Keratinocyte (primary cell): ENCODE measurements around the gene CELSR3. TPM values are rescaled to one million over a fixed set of nuclear protein-coding genes. Genes with fewer than 3 reads are reported as not detected.

Experiments
- DNase-seq: peaks from one replicate; pipeline ENCODE4 v3.0.0-alpha.2; 2011; ENCODE audit warnings: low read depth, missing footprints, low spot score
- FAIRE-seq: peaks from 2 replicates; lab custom pipeline; 2011; peaks lifted over from hg19 to GRCh38; lab: Jason Lieb, UNC
- H2AFZ ChIP-seq: 2 replicates; pipeline ENCODE4 v1.6.0; 2012; ENCODE audit warnings: low read length, control low read depth, inconsistent platforms; ENCODE audit not compliant: control insufficient read depth
- H3K27ac ChIP-seq: 2 replicates; pipeline ENCODE4 v1.5.1; 2011; ENCODE audit warnings: low read length; ENCODE audit not compliant: control insufficient read depth, insufficient read depth
- H3K27me3 ChIP-seq: 3 replicates; pipeline ENCODE4 v1.6.0; 2011; ENCODE audit warnings: low read length; ENCODE audit not compliant: control insufficient read depth, insufficient read depth; ENCODE audit errors: extremely low read depth
- H3K36me3 ChIP-seq, 2 experiments: 2 replicates in 1 of 2; 3 replicates in 1 of 2; pipeline ENCODE4 v1.5.1; 2011; ENCODE audit warnings: low read length in 2 of 2, mild to moderate bottlenecking in 1 of 2; ENCODE audit not compliant: control insufficient read depth in 2 of 2, insufficient read depth in 2 of 2; ENCODE audit errors: extremely low read depth in 1 of 2
- H3K4me1 ChIP-seq: 3 replicates; pipeline ENCODE4 v1.5.1; 2011; ENCODE audit warnings: low read length; ENCODE audit not compliant: control insufficient read depth, insufficient read depth; ENCODE audit errors: extremely low read depth
- H3K4me2 ChIP-seq: 3 replicates; pipeline ENCODE4 v1.6.0; 2011; ENCODE audit warnings: low read depth, low read length; ENCODE audit not compliant: control insufficient read depth, insufficient read depth; ENCODE audit errors: extremely low read depth
- H3K4me3 ChIP-seq, 3 experiments: fragments of 200-600 bp in 1 of 3; sonication (generic) in 1 of 3; 2 replicates in 2 of 3; 3 replicates in 1 of 3; pipeline ENCODE4 v1.5.1; 2011 to 2016; ENCODE audit warnings: low read length in 3 of 3, mild to moderate bottlenecking in 3 of 3, control low read depth in 2 of 3, inconsistent platforms in 1 of 3, low read depth in 1 of 3, mixed read lengths in 1 of 3, mixed run types in 1 of 3, moderate library complexity in 1 of 3; ENCODE audit not compliant: control insufficient read depth in 2 of 3, insufficient read depth in 2 of 3; ENCODE audit errors: extremely low read depth in 1 of 3
- H3K79me2 ChIP-seq: 2 replicates; pipeline ENCODE4 v1.6.0; 2012; ENCODE audit warnings: low read length; ENCODE audit not compliant: control insufficient read depth, insufficient read depth
- H3K9ac ChIP-seq: 3 replicates; pipeline ENCODE4 v1.6.0; 2011; ENCODE audit warnings: low read length; ENCODE audit not compliant: control insufficient read depth, insufficient read depth; ENCODE audit errors: extremely low read depth
- H3K9me1 ChIP-seq: 3 replicates; pipeline ENCODE4 v1.6.0; 2011; ENCODE audit warnings: low read length; ENCODE audit not compliant: control insufficient read depth, insufficient read depth; ENCODE audit errors: extremely low read depth
- H3K9me3 ChIP-seq: 2 replicates; pipeline ENCODE4 v1.5.1; 2012; ENCODE audit warnings: low read depth, low read length; ENCODE audit not compliant: control insufficient read depth
- H4K20me1 ChIP-seq: 3 replicates; pipeline ENCODE4 v1.6.0; 2011; ENCODE audit warnings: low read length; ENCODE audit not compliant: control insufficient read depth, insufficient read depth; ENCODE audit errors: extremely low read depth
- CTCF ChIP-seq, 3 experiments: IDR thresholded peaks in 1 of 3; conservative IDR thresholded peaks in 1 of 3; optimal IDR thresholded peaks in 1 of 3; 2 replicates in 2 of 3; 3 replicates in 1 of 3; pipeline versions ENCODE3 to v1.5.1; 2011; ENCODE audit warnings: low read length in 3 of 3, mild to moderate bottlenecking in 3 of 3, moderate library complexity in 2 of 3, control low read depth in 1 of 3, inconsistent platforms in 1 of 3; ENCODE audit not compliant: insufficient read depth in 2 of 3; ENCODE audit errors: extremely low read depth in 1 of 3
- EZH2 ChIP-seq: IDR thresholded peaks from one replicate; pipeline ENCODE4 v1.6.1; 2012; ENCODE audit warnings: inconsistent platforms, mild to moderate bottlenecking, low read length, moderate library complexity
- dilution Hi-C: fragments of 300-500 bp; cut with MboI; formaldehyde crosslinking; loops from one replicate; pipeline ENCODE4 v1.7.0; 2020; ENCODE audit warnings: low sequenced_read_pairs; ENCODE audit not compliant: extremely low pct_ligation_motif_present
- polyA plus RNA-seq, 5 experiments: library from polyadenylated mRNA; depleted of rRNA in 3 of 5; stranded (reverse) in 3 of 5; stranded (forward) in 1 of 5; unstranded in 1 of 5; fragments of >200 nt; gene quantifications; 1 replicate in 1 of 5; 2 replicates in 3 of 5; 3 replicates in 1 of 5; pipeline versions ENCODE4 v1.2.1 to v1.2.3, GENCODE V29; 2011 to 2012; ENCODE audit warnings: missing spikeins in 2 of 5, low read depth in 1 of 5, low replicate concordance in 1 of 5

The CELSR3 gene
- polyA plus RNA-seq, 1 donor (not counting 4 experiments of a cell fraction or from before 2014, with no cell fraction given) = 0.25 TPM

GRCh38 chr3:48607519-48607918 is 55.2 kb downstream of the CELSR3 start:
- TF ChIP-seq CTCF (optimal IDR thresholded peaks at IDR 0.05 in 1 of 3, IDR thresholded peaks at IDR 0.05 in 1 of 3, conservative IDR thresholded peaks at IDR 0.05 in 1 of 3; ENCODE audit: extremely low read depth in 1 of 3, insufficient read depth in 2 of 3, low read length in 3 of 3) = no peak
- no peak for TF ChIP-seq EZH2
- dilution Hi-C loops = no loop called here
- Histone ChIP-seq H3K9me1 (peaks cover 2% of the 10 kb centered on the region), H3K36me3 (peaks cover 31 to 46% of the 10 kb centered on the region in 2 experiments), H2AFZ (no peak overlapping the region), H4K20me1 (no peaks in the 10 kb centered on the region), H3K27ac (no peak overlapping the region), H3K4me2 (no peak overlapping the region), H3K9me3 (no peaks in the 10 kb centered on the region), H3K9ac (no peak overlapping the region), H3K4me1 (peaks cover 12% of the 10 kb centered on the region), H3K79me2 (peaks cover 28% of the 10 kb centered on the region), H3K27me3 (no peaks in the 10 kb centered on the region), H3K4me3 (no peak overlapping the region)
- no peak for DNase-seq
- no peak for FAIRE-seq

- dilution Hi-C loops = no loop called here
Measured at GRCh38 chr3:48601622-48601994, 61.1 kb downstream of the CELSR3 start.

More at GRCh38 chr3:48601622-48601994, 61.1 kb downstream of the CELSR3 start:
- H3K36me3 ChIP-seq = peaks cover 52 to 66% of the 10 kb centered on the region in 2 experiments
- H3K27me3 ChIP-seq = no peaks in the 10 kb centered on the region
- no peaks in the 10 kb centered on the region for H4K20me1 ChIP-seq
- H3K9me1 ChIP-seq = peaks cover 2% of the 10 kb centered on the region
- H3K4me2 ChIP-seq = no peak overlapping the region
- no peak for TF ChIP-seq EZH2
- TF ChIP-seq CTCF (optimal IDR thresholded peaks at IDR 0.05 in 1 of 3, IDR thresholded peaks at IDR 0.05 in 1 of 3, conservative IDR thresholded peaks at IDR 0.05 in 1 of 3; ENCODE audit: extremely low read depth in 1 of 3, insufficient read depth in 2 of 3, low read length in 3 of 3) = no peak
- H3K27ac ChIP-seq = no peak overlapping the region
- H2AFZ ChIP-seq = no peak overlapping the region
- H3K4me3 ChIP-seq = no peak overlapping the region
- no peak for FAIRE-seq
- H3K9me3 ChIP-seq = no peaks in the 10 kb centered on the region
- no peak for DNase-seq
- H3K9ac ChIP-seq = no peak overlapping the region
- peaks cover 43% of the 10 kb centered on the region for H3K4me1 ChIP-seq
- H3K79me2 ChIP-seq = peaks cover 7% of the 10 kb centered on the region
